Measurements from ENCODE around the gene LRRC8D.

DNA sequence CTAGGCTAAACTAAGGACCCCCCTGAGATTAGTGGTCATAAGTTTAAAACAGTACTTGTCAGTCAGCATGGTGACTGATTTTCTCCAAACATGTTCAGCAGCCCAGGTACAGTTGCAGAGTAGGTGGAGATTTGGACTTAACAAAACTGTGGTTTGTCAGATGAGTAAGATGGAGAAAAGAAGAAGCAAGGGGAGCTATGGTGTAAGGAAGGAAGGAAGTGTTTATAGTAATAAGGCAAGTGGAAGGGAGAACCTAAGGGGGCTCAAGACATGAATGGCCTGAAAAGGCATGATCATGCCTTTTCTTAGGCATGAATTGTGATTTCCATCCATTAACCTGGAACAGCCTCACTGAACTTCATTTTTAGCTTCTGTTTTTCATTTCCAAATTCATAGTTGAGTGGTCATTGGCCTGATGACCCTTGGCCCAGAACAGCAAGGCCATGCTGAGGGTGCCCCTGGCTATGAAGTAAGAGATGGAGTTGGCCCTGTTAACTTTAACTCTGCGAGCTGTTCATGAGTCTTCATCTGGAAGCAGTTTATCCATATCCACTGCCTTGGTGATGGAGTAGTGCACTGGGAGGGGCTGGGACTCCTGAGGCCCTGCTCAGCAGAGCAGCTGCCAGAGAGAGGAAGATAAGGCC, 60.7 kb downstream of the LRRC8D start:
- TF ChIP-seq, protein P1, sequence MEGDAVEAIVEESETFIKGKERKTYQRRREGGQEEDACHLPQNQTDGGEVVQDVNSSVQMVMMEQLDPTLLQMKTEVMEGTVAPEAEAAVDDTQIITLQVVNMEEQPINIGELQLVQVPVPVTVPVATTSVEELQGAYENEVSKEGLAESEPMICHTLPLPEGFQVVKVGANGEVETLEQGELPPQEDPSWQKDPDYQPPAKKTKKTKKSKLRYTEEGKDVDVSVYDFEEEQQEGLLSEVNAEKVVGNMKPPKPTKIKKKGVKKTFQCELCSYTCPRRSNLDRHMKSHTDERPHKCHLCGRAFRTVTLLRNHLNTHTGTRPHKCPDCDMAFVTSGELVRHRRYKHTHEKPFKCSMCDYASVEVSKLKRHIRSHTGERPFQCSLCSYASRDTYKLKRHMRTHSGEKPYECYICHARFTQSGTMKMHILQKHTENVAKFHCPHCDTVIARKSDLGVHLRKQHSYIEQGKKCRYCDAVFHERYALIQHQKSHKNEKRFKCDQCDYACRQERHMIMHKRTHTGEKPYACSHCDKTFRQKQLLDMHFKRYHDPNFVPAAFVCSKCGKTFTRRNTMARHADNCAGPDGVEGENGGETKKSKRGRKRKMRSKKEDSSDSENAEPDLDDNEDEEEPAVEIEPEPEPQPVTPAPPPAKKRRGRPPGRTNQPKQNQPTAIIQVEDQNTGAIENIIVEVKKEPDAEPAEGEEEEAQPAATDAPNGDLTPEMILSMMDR (IDR thresholded peaks at IDR 0.05) = no peak
- TF ChIP-seq, protein P2, sequence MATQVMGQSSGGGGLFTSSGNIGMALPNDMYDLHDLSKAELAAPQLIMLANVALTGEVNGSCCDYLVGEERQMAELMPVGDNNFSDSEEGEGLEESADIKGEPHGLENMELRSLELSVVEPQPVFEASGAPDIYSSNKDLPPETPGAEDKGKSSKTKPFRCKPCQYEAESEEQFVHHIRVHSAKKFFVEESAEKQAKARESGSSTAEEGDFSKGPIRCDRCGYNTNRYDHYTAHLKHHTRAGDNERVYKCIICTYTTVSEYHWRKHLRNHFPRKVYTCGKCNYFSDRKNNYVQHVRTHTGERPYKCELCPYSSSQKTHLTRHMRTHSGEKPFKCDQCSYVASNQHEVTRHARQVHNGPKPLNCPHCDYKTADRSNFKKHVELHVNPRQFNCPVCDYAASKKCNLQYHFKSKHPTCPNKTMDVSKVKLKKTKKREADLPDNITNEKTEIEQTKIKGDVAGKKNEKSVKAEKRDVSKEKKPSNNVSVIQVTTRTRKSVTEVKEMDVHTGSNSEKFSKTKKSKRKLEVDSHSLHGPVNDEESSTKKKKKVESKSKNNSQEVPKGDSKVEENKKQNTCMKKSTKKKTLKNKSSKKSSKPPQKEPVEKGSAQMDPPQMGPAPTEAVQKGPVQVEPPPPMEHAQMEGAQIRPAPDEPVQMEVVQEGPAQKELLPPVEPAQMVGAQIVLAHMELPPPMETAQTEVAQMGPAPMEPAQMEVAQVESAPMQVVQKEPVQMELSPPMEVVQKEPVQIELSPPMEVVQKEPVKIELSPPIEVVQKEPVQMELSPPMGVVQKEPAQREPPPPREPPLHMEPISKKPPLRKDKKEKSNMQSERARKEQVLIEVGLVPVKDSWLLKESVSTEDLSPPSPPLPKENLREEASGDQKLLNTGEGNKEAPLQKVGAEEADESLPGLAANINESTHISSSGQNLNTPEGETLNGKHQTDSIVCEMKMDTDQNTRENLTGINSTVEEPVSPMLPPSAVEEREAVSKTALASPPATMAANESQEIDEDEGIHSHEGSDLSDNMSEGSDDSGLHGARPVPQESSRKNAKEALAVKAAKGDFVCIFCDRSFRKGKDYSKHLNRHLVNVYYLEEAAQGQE (IDR thresholded peaks at IDR 0.05; ENCODE audit: insufficient read depth in 1 of 2, low read depth in 2 of 2, low read length in 1 of 2) = no peak
- no peak for TF ChIP-seq POLR2AphosphoS5 (IDR thresholded peaks at IDR 0.05; ENCODE audit: low read depth, low read length)
- TF ChIP-seq SIN3A (IDR thresholded peaks at IDR 0.05; ENCODE audit: borderline replicate concordance, insufficient read depth, low read depth, low read length) = no peak

Measured in Panc1 (cell line).